HepG2 (cell line): ENCODE results near the gene CYTH1. TPM values are rescaled to one million over a fixed set of nuclear protein-coding genes. Genes with fewer than 3 reads are reported as not detected.
A peak's percentile ranks its signal among the peaks of the same experiment; 100 is the strongest.

Experiments
- ATAC-seq: fragments of 200-7000 bp; cut with Tn5 transposase; 3 replicates; pipeline ENCODE4 v1.9.1; 2020; ENCODE audit warnings: mild to moderate bottlenecking, moderate library complexity
- BruUV-seq: library from RNA; stranded (reverse); fragments of 400-500 nt; replicated peaks from 2 replicates; lab custom pipeline; 2021; lab: Mats Ljungman, UMichigan
- CTCF ChIA-PET: fragments of 300-600 bp; formaldehyde crosslinking; extraction: SDS; loops from one replicate; lab custom pipeline; 2021; ENCODE audit warnings: low total read pairs, inconsistent platforms, low intra/inter-chr PET ratio; lab: Yijun Ruan, JAX
- POLR2A ChIA-PET: fragments of 350-600 bp; sonication (Branson Sonifier 250); formaldehyde crosslinking; loops from one replicate; lab custom pipeline; 2020; ENCODE audit warnings: antibody characterized with exemption, inconsistent platforms; lab: Yijun Ruan, JAX
- DNase-seq: peaks from one replicate; pipeline ENCODE4 v3.0.0-alpha.2; 2015; ENCODE audit warnings: low spot score
- FAIRE-seq: peaks from 3 replicates; lab custom pipeline; 2011; peaks lifted over from hg19 to GRCh38; lab: Jason Lieb, UNC
- H2AFZ ChIP-seq: one replicate; pipeline ENCODE4 v1.6.1; 2011; ENCODE audit warnings: low read length, inconsistent platforms
- H3K27ac ChIP-seq: fragments of 300-600 bp; 3 replicates; pipeline ENCODE4 v1.8.0; 2011; ENCODE audit warnings: mixed run types, mild to moderate bottlenecking, mixed read lengths, low read length, inconsistent platforms; ENCODE audit not compliant: insufficient read depth; ENCODE audit errors: extremely low read length
- H3K27me3 ChIP-seq, 2 experiments: fragments of 200-600 bp in 1 of 2; 2 replicates in 1 of 2; 3 replicates in 1 of 2; pipeline versions ENCODE4 v1.6.0 to v1.8.0; 2011; ENCODE audit warnings: low read length in 2 of 2, mild to moderate bottlenecking in 2 of 2, moderate library complexity in 2 of 2, inconsistent platforms in 1 of 2; ENCODE audit not compliant: insufficient read depth in 2 of 2, control insufficient read depth in 1 of 2
- H3K36me3 ChIP-seq, 2 experiments: fragments of 200-600 bp in 1 of 2; replicated peaks in 1 of 2; 2 replicates in 1 of 2; 3 replicates in 1 of 2; pipeline versions ENCODE4 v1.5.1 to v1.8.0; 2011; ENCODE audit warnings: low read length in 2 of 2, inconsistent platforms in 1 of 2; ENCODE audit not compliant: insufficient read depth in 2 of 2, control insufficient read depth in 1 of 2
- H3K4me1 ChIP-seq: 2 replicates; pipeline ENCODE4 v1.5.1; 2012; ENCODE audit warnings: low read length, inconsistent platforms; ENCODE audit not compliant: insufficient read depth
- H3K4me2 ChIP-seq: 2 replicates; pipeline ENCODE4 v1.6.0; 2011; ENCODE audit warnings: low read depth, low read length, inconsistent platforms
- H3K4me3 ChIP-seq, 3 experiments: fragments of 200-600 bp in 1 of 3; sonication (generic), shearing (Covaris generic) in 1 of 3; replicated peaks in 1 of 3; 2 replicates each; pipeline ENCODE4 v1.5.1; 2011 to 2016; ENCODE audit warnings: low read length in 3 of 3, inconsistent platforms in 2 of 3, low read depth in 2 of 3, mild to moderate bottlenecking in 2 of 3, control low read depth in 1 of 3, mixed read lengths in 1 of 3; ENCODE audit not compliant: insufficient read depth in 1 of 3
- H3K79me2 ChIP-seq: one replicate; pipeline ENCODE4 v1.6.1; 2011; ENCODE audit warnings: low read length, inconsistent platforms; ENCODE audit not compliant: insufficient read depth
- H3K9ac ChIP-seq: 2 replicates; pipeline ENCODE4 v1.6.0; 2011; ENCODE audit warnings: mild to moderate bottlenecking, low read depth, low read length, inconsistent platforms; ENCODE audit not compliant: insufficient read depth
- H3K9me3 ChIP-seq: 2 replicates; pipeline ENCODE4 v1.5.1; 2012; ENCODE audit warnings: mild to moderate bottlenecking, low read length
- H4K20me1 ChIP-seq: 2 replicates; pipeline ENCODE4 v1.6.0; 2011; ENCODE audit warnings: inconsistent platforms, mild to moderate bottlenecking, low read length, moderate library complexity; ENCODE audit not compliant: insufficient read depth
- CENPX ChIP-seq: sonication (generic); formaldehyde crosslinking; IDR thresholded peaks from 2 replicates; pipeline ENCODE4 v1.9.0; 2021; ENCODE audit warnings: mild to moderate bottlenecking, missing genetic modification reagents, moderate library complexity
- ESRRA ChIP-seq: sonication (generic); formaldehyde crosslinking; IDR thresholded peaks from 2 replicates; pipeline ENCODE4 v1.5.1; 2020; ENCODE audit warnings: mild to moderate bottlenecking, low read depth, missing genetic modification reagents
- FOXJ3 ChIP-seq: sonication (generic); formaldehyde crosslinking; IDR thresholded peaks from 2 replicates; pipeline ENCODE4 v1.4.0; 2020; ENCODE audit warnings: missing genetic modification reagents, mild to moderate bottlenecking, borderline replicate concordance
- LRRFIP1 ChIP-seq: sonication (generic); formaldehyde crosslinking; conservative IDR thresholded peaks from 2 replicates; pipeline ENCODE4 v1.4.0; 2020; ENCODE audit warnings: missing genetic modification reagents
- NR2F2 ChIP-seq: IDR thresholded peaks from 2 replicates; pipeline ENCODE4 v1.6.1; 2012; ENCODE audit warnings: low read depth, inconsistent platforms, borderline replicate concordance
- RFXAP ChIP-seq: sonication (generic); formaldehyde crosslinking; IDR thresholded peaks from 2 replicates; pipeline ENCODE4 v1.4.0; 2020; ENCODE audit warnings: missing genetic modification reagents, borderline replicate concordance
- SMAD1 ChIP-seq: sonication (generic); formaldehyde crosslinking; IDR thresholded peaks from 2 replicates; pipeline ENCODE4 v1.4.0; 2020; ENCODE audit warnings: missing genetic modification reagents, low read depth, mild to moderate bottlenecking, borderline replicate concordance
- TOPORS ChIP-seq: sonication (generic); formaldehyde crosslinking; IDR thresholded peaks from 2 replicates; pipeline ENCODE4 v1.8.0; 2023; ENCODE audit warnings: mild to moderate bottlenecking, missing genetic modification reagents
- YEATS4 ChIP-seq: sonication (generic); formaldehyde crosslinking; IDR thresholded peaks from 2 replicates; pipeline ENCODE4 v1.4.0; 2020; ENCODE audit warnings: missing genetic modification reagents, borderline replicate concordance
- ZBTB26 ChIP-seq: IDR thresholded peaks from 2 replicates; pipeline ENCODE4 v1.6.1; 2016; ENCODE audit warnings: missing compliant biosample characterization, missing genetic modification reagents, borderline replicate concordance
- ZNF12 ChIP-seq: sonication (generic); formaldehyde crosslinking; IDR thresholded peaks from 2 replicates; pipeline ENCODE4 v1.5.0; 2020; ENCODE audit warnings: missing genetic modification reagents
- ZNF7 ChIP-seq: IDR thresholded peaks from 2 replicates; pipeline ENCODE4 v1.6.1; 2016; ENCODE audit warnings: missing biosample characterization, missing genetic modification reagents
- ZNF841 ChIP-seq: sonication (generic); formaldehyde crosslinking; IDR thresholded peaks from 2 replicates; pipeline ENCODE4 v1.8.1; 2023; ENCODE audit warnings: missing genetic modification reagents, borderline replicate concordance
- WGBS: methylation state at CpG from one replicate; pipeline ENCODE4 v1.1.6; 2017; ENCODE audit warnings: low lambda C conversion rate; 5-methylcytosine and 5-hydroxymethylcytosine counted together
- in situ Hi-C: cut with HindIII; loops from 2 replicates; pipeline ENCODE4 v1.10.0; 2017; ENCODE audit warnings: low pct_unique_long_range_greater_than_20kb; ENCODE audit not compliant: extremely low pct_ligation_motif_present
- intact Hi-C: fragments of 100-400 bp; cut with micrococcal nuclease; formaldehyde crosslinking; loops from one replicate; pipeline ENCODE4 v1.10.0; 2022; ENCODE audit not compliant: unreplicated experiment
- polyA plus RNA-seq, 8 experiments: library from polyadenylated mRNA; depleted of rRNA in 3 of 8; stranded (reverse) in 7 of 8; unstranded in 1 of 8; fragments of >200 nt; fragmentation: Illumina TruSeq in 4 of 8; extraction: Trizol in 4 of 8; gene quantifications; 2 replicates each; pipeline versions ENCODE4 v1.2.1 to v1.2.3, GENCODE V29; 2011 to 2016; ENCODE audit warnings: low read depth in 4 of 8, missing spikeins in 1 of 8, mixed read lengths in 1 of 8; ENCODE audit not compliant: insufficient read depth in 1 of 8
- total RNA-seq, 5 experiments: library from RNA; depleted of rRNA; stranded (reverse); fragments of >200 nt; fragmentation: Illumina TruSeq; extraction: Trizol; gene quantifications; 2 replicates each; pipeline ENCODE4 v1.2.3, GENCODE V29; 2016; ENCODE audit warnings: low read depth in 1 of 5

The CYTH1 gene
- total and polyA plus RNA-seq, 2 of the 13 experiments (the other 11 are each of a cell fraction or from before 2014, with no cell fraction given), result 20.1 to 48.9 TPM

- TF ChIP-seq ESRRA (CRISPR knock-in tag) (no peak), ZNF841 (CRISPR knock-in tag) (no peak), YEATS4 (CRISPR knock-in tag) (no peak), LRRFIP1 (CRISPR knock-in tag) (no peak), ZNF12 (CRISPR knock-in tag) (no peak), ZBTB26 (no peak), ZNF7 (no peak)
These were observed 14.4 kb upstream of the CYTH1 start (continued) for GRCh38 chr17:78796517-78796900.

- POLR2A ChIA-PET, result no interaction called here
These were observed 13.9 kb upstream of the CYTH1 start for GRCh38 chr17:78795861-78796516.

More at GRCh38 chr17:78795861-78796516, 13.9 kb upstream of the CYTH1 start:
- no peak for TF ChIP-seq RFXAP (CRISPR knock-in tag)
- no peak for TF ChIP-seq CENPX (CRISPR knock-in tag)
- no peak for TF ChIP-seq SMAD1 (CRISPR knock-in tag)
- no peak for TF ChIP-seq NR2F2
- no peak for TF ChIP-seq FOXJ3 (CRISPR knock-in tag)
- TF ChIP-seq TOPORS (CRISPR knock-in tag), result no peak
- TF ChIP-seq, all 625 proteins: peak for 0
- Histone ChIP-seq H2AFZ (no peak overlapping the region), H3K36me3 (peaks cover 43 to 62% of the 10 kb centered on the region in 2 experiments), H3K4me1 (peaks cover 10% of the 10 kb centered on the region; the same call in 1 of the 2 replicates), H3K27me3 (no peaks in the 10 kb centered on the region), H3K79me2 (no peaks in the 10 kb centered on the region), H3K4me3 (no peak overlapping the region), H4K20me1 (no peaks in the 10 kb centered on the region), H3K27ac (no peak overlapping the region), H3K9me3 (no peaks in the 10 kb centered on the region), H3K4me2 (no peak overlapping the region), H3K9ac (no peak overlapping the region)
- WGBS, result 95% methylated on average over 14 of the region's 14 CpGs
- in situ Hi-C loops (no loop called here), intact Hi-C loops (loop anchor here (10.0 kb wide), 1 partner anchor 301 kb away; no protein-coding TSS in a partner anchor)
- TSS peak; percentile 24 for BruUV-seq
- no peak for DNase-seq
- CTCF ChIA-PET, result no interaction called here
- FAIRE-seq, result no peak
- ATAC-seq, result no peak
